Left ventricle myocardium inferior (tissue), 1 donor: Measurements from ENCODE around the gene SLC26A11. TPM values are rescaled to one million over a fixed set of nuclear protein-coding genes. Genes with fewer than 3 reads are reported as not detected.

Experiments used
- total RNA-seq: library from RNA; stranded (reverse); fragmentation: NEBNext Ultra II Directional; extraction: Animal tissue kit (Norgen Biotek cat#: 25700); gene quantifications from one replicate; pipeline ENCODE4 v1.2.1, GENCODE V29; 2021
- donor health status: DM: no; HTN: yes; CAD: no; lungs with severe emphysema.

Gene SLC26A11
- total RNA-seq, 1 donor from 2014 or later = 4.1 TPM

Other genes starting within 250 kb of the SLC26A11 start
- 15.9 TPM for gene TBC1D16, start 184.6 kb upstream of the SLC26A11 start, total RNA-seq
- 7.7 TPM for gene CCDC40, start 183.8 kb upstream of the SLC26A11 start, total RNA-seq
- gene GAA, start 118.8 kb upstream of the SLC26A11 start, total RNA-seq = 44.4 TPM
- gene EIF4A3, start 73.3 kb upstream of the SLC26A11 start, total RNA-seq = 30.0 TPM
- gene CARD14, start 50.4 kb upstream of the SLC26A11 start, total RNA-seq = 0.49 TPM
- 10.9 TPM for gene SGSH, start 94 bp upstream of the SLC26A11 start, total RNA-seq
- gene RNF213, start 40.4 kb downstream of the SLC26A11 start, total RNA-seq = 25.6 TPM
- gene ENDOV, start 194.7 kb downstream of the SLC26A11 start, total RNA-seq = 11.3 TPM